Peyer's patch (tissue), 4 donors: ENCODE data around the gene TTC38.

ENCODE experiments used
- POLR2A ChIP-seq, 2 donors: fragments of 450-650 bp; IDR thresholded peaks; one replicate each; pipeline ENCODE4 v1.5.1; 2017; ENCODE audit warnings: antibody characterized with exemption in 2 of 2, mild to moderate bottlenecking in 2 of 2, moderate library complexity in 2 of 2
- TF ChIP-seq, protein P1 (sequence below), 6 experiments: fragments of 450-650 bp in 4 of 6; fragments of 200-600 bp in 2 of 6; sonication (generic) in 1 of 6; IDR thresholded peaks; one replicate each; pipeline ENCODE4 v1.5.1; 2017 to 2019; ENCODE audit warnings: antibody characterized with exemption in 6 of 6, mild to moderate bottlenecking in 3 of 6, moderate library complexity in 1 of 6

DNA sequence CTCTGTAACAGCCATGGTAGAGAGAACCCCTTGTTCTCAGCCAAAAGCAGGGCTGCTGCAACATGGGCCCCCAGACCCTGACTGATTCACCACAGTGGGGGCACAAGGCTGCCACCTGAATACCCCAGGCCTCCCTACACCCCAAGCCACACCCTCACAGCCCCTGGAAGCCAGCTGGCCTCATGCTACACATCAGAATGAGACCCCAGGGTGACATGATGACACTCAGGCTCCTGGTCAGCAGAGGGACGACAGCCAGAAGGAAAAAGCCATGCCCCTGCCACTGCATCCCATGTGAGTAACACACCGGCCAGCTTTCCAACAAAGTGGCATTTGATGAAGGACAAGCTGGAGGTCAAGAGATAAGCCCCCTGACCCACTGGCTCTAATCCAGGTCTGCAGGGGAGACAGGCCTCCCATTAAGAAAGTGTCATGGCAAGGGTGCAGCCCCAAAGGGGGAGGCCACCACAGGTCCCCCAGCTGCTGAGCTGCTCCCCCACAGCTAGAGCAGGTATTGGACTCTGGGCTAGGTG is 20.3 kb upstream of the TTC38 start:
- TF ChIP-seq, protein P1, sequence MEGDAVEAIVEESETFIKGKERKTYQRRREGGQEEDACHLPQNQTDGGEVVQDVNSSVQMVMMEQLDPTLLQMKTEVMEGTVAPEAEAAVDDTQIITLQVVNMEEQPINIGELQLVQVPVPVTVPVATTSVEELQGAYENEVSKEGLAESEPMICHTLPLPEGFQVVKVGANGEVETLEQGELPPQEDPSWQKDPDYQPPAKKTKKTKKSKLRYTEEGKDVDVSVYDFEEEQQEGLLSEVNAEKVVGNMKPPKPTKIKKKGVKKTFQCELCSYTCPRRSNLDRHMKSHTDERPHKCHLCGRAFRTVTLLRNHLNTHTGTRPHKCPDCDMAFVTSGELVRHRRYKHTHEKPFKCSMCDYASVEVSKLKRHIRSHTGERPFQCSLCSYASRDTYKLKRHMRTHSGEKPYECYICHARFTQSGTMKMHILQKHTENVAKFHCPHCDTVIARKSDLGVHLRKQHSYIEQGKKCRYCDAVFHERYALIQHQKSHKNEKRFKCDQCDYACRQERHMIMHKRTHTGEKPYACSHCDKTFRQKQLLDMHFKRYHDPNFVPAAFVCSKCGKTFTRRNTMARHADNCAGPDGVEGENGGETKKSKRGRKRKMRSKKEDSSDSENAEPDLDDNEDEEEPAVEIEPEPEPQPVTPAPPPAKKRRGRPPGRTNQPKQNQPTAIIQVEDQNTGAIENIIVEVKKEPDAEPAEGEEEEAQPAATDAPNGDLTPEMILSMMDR (IDR thresholded peaks at IDR 0.05): no peak
- TF ChIP-seq POLR2A (IDR thresholded peaks at IDR 0.05): no peak
